NCI-H2029 treated with DMSO at 0.1 percent for 48 hours (cell line): ENCODE measurements around the gene HYDIN.
"Not testable (repeated sequence)": the region's sequence is repeated elsewhere in the genome, so short reads cannot be mapped to it uniquely, and the experiment has no call there.

Experiments used
- DNase-seq: peaks from one replicate; lab custom pipeline; 2025; lab: John Stamatoyannopoulos, UW

Gene HYDIN

GRCh38 chr16:71105881-71106280 lies 124.6 kb downstream of the HYDIN start:
- DNase-seq, result not testable (repeated sequence)

GRCh38 chr16:71083573-71083972 lies 146.9 kb downstream of the HYDIN start:
- not testable (repeated sequence) for DNase-seq

- not testable (repeated sequence) for DNase-seq
These were observed 149.7 kb downstream of the HYDIN start for GRCh38 chr16:71080777-71081176.

- DNase-seq, result not testable (repeated sequence)
These were observed 150.3 kb downstream of the HYDIN start for GRCh38 chr16:71080262-71080661.

GRCh38 chr16:71070651-71071050 lies 159.9 kb downstream of the HYDIN start:
- not testable (repeated sequence) for DNase-seq

GRCh38 chr16:71069842-71070241 lies 160.7 kb downstream of the HYDIN start:
- not testable (repeated sequence) for DNase-seq

GRCh38 chr16:71053897-71054609 lies 176.5 kb downstream of the HYDIN start:
- not testable (repeated sequence) for DNase-seq

GRCh38 chr16:71050307-71050706 lies 180.2 kb downstream of the HYDIN start:
- not testable (repeated sequence) for DNase-seq

GRCh38 chr16:71039368-71040111 lies 191.0 kb downstream of the HYDIN start:
- DNase-seq, result not testable (repeated sequence)

GRCh38 chr16:71038421-71038820 lies 192.1 kb downstream of the HYDIN start:
- DNase-seq, result not testable (repeated sequence)

- DNase-seq, result not testable (repeated sequence)
These were observed 192.5 kb downstream of the HYDIN start for GRCh38 chr16:71037987-71038386.

- DNase-seq, result not testable (repeated sequence)
These were observed 202.3 kb downstream of the HYDIN start for GRCh38 chr16:71028032-71028727.

- not testable (repeated sequence) for DNase-seq
These were observed 203.0 kb downstream of the HYDIN start for GRCh38 chr16:71027511-71027910.

GRCh38 chr16:71023851-71024439 lies 206.6 kb downstream of the HYDIN start:
- not testable (repeated sequence) for DNase-seq

- DNase-seq, result not testable (repeated sequence)
These were observed 208.5 kb downstream of the HYDIN start for GRCh38 chr16:71021961-71022537.

- DNase-seq, result not testable (repeated sequence)
These were observed 211.3 kb downstream of the HYDIN start for GRCh38 chr16:71019067-71019682.

- not testable (repeated sequence) for DNase-seq
These were observed 215.1 kb downstream of the HYDIN start for GRCh38 chr16:71015419-71015818.

- DNase-seq, result not testable (repeated sequence)
These were observed 220.9 kb downstream of the HYDIN start for GRCh38 chr16:71009440-71010223.

- not testable (repeated sequence) for DNase-seq
These were observed 224.0 kb downstream of the HYDIN start for GRCh38 chr16:71006516-71006915.

GRCh38 chr16:70999735-71000134 lies 230.8 kb downstream of the HYDIN start:
- DNase-seq, result not testable (repeated sequence)
